IPS DF 6.9 (cell line): ENCODE results near the gene ZPBP.

ENCODE experiments used
- DNase-seq: peaks from one replicate; pipeline ENCODE4 v3.0.0-alpha.2; 2013; ENCODE audit warnings: low read depth, low spot score
- H3K27ac ChIP-seq: one replicate; pipeline ENCODE4 v1.5.1; 2013; ENCODE audit warnings: low read length, control low read depth
- H3K27me3 ChIP-seq: 2 replicates; pipeline ENCODE4 v1.6.1; 2013; ENCODE audit warnings: mild to moderate bottlenecking, low read length; ENCODE audit not compliant: control insufficient read depth, insufficient read depth
- H3K36me3 ChIP-seq: 2 replicates; pipeline ENCODE4 v1.6.1; 2013; ENCODE audit warnings: low read length; ENCODE audit not compliant: control insufficient read depth, insufficient read depth
- H3K4me1 ChIP-seq: 2 replicates; pipeline ENCODE4 v1.6.1; 2013; ENCODE audit warnings: low read length; ENCODE audit not compliant: control insufficient read depth, insufficient read depth
- H3K4me3 ChIP-seq: 2 replicates; pipeline ENCODE4 v1.5.1; 2013; ENCODE audit warnings: mild to moderate bottlenecking, low read length
- H3K9me3 ChIP-seq: 2 replicates; pipeline ENCODE4 v1.6.1; 2013; ENCODE audit warnings: low read length, inconsistent platforms; ENCODE audit not compliant: control insufficient read depth, insufficient read depth
- WGBS: extraction: QIAGEN DNeasy Blood & Tissue Kit; methylation state at CpG from one replicate; pipeline ENCODE4 v1.1.7; 2013; ENCODE audit warnings: mixed read lengths, missing lambda C conversion rate; ENCODE audit not compliant: insufficient read length, insufficient coverage; 5-methylcytosine and 5-hydroxymethylcytosine counted together

Gene ZPBP, protein sequence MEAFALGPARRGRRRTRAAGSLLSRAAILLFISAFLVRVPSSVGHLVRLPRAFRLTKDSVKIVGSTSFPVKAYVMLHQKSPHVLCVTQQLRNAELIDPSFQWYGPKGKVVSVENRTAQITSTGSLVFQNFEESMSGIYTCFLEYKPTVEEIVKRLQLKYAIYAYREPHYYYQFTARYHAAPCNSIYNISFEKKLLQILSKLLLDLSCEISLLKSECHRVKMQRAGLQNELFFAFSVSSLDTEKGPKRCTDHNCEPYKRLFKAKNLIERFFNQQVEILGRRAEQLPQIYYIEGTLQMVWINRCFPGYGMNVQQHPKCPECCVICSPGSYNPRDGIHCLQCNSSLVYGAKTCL

GRCh38 chr7:50092579-50093491 lies at the start of gene ZPBP:
Gene ZPBP, minus strand, starts transcription at chr7:50093246. Its CDS starts 52 bp downstream, at chr7:50093194.
- WGBS: no CpG with 5 or more reads among the region's 53 CpGs
- no peak within 1 kb of the TSS for H3K4me3 ChIP-seq

DNA sequence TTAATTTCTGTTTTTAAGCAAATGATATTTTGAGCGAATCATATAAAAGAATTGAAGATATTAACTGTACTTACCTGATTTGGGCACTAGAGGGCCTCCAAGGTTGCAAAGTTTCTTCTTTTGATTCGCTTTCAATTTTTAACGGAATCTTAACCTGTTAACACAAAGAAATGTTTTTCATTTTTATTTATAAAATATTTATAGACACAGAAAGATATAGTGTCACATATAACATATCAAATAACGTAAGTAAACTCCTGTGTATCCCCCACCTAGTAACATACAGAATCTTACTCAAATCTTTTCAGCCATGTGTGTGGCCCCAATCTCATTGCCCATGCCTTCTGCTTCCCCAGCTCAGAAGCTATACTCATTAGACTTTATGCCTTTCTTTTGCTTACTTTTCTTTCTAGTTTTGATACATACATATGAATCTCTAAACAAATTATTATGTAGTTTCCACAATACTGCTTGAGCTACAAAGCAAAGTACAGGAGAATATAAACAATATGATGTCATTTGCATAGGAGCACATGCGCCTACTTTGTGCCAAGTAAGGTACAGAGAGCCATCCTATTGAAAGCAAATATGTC lies 49.5 kb upstream of the ZPBP start:
- H3K4me1 ChIP-seq: no peaks in the 10 kb centered on the region

More at GRCh38 chr7:50092579-50093491, at the start of gene ZPBP:
- no peak within 1 kb of the TSS for H3K27ac ChIP-seq
- peaks cover 2% of the 10 kb centered on the region; the same call in 1 of the 2 replicates for H3K4me1 ChIP-seq
- no peaks in the 10 kb centered on the region for H3K9me3 ChIP-seq
- no peak for DNase-seq
- no peaks in the 10 kb centered on the region for H3K27me3 ChIP-seq
- no peaks in the 10 kb centered on the region for H3K36me3 ChIP-seq

DNA sequence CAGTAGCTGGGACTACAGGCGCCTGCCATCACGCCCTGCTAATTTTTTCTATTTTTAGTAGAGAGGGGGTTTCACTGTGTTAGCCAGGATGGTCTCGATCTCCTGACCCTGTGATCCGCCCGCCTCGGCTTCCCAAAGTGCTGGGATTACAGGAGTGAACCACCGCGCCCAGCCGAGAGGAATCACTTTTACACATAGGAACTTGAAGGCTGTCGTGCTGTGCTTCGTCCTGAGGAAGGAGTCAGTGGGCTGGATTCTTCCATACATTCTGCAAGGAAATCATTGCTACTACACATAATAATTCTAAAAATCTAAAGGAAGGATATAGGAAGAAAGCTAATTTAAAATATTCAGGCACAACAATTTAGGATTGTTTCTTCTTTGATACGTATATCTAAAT lies 48.8 kb upstream of the ZPBP start:
- no peaks in the 10 kb centered on the region for H3K36me3 ChIP-seq
- no peak for DNase-seq
- WGBS: no CpG with 5 or more reads among the region's 12 CpGs
- H3K4me1 ChIP-seq: no peaks in the 10 kb centered on the region
- no peak overlapping the region for H3K4me3 ChIP-seq
- H3K27ac ChIP-seq: no peak overlapping the region
- no peaks in the 10 kb centered on the region for H3K27me3 ChIP-seq
- no peaks in the 10 kb centered on the region for H3K9me3 ChIP-seq

More for the DNA sequence above, 49.5 kb upstream of the ZPBP start:
- Histone ChIP-seq H3K36me3 (no peaks in the 10 kb centered on the region), H3K9me3 (no peaks in the 10 kb centered on the region), H3K4me3 (no peak overlapping the region), H3K27me3 (no peaks in the 10 kb centered on the region), H3K27ac (no peak overlapping the region)
- no CpG with 5 or more reads among the region's 5 CpGs for WGBS
- no peak for DNase-seq

- WGBS: no CpG with 5 or more reads among the region's 5 CpGs
- Histone ChIP-seq H3K27ac (no peak overlapping the region), H3K4me1 (no peaks in the 10 kb centered on the region)
Measured at GRCh38 chr7:50141131-50141530, 48.1 kb upstream of the ZPBP start.

GRCh38 chr7:50140688-50141087 lies 47.6 kb upstream of the ZPBP start:
- H3K4me1 ChIP-seq: no peaks in the 10 kb centered on the region
- no peaks in the 10 kb centered on the region for H3K9me3 ChIP-seq
- no peak overlapping the region for H3K27ac ChIP-seq
- no peaks in the 10 kb centered on the region for H3K36me3 ChIP-seq
- DNase-seq: no peak
- no peak overlapping the region for H3K4me3 ChIP-seq
- no peaks in the 10 kb centered on the region for H3K27me3 ChIP-seq
- no CpG with 5 or more reads among the region's 5 CpGs for WGBS

More at GRCh38 chr7:50141131-50141530, 48.1 kb upstream of the ZPBP start:
- DNase-seq: no peak
- no peaks in the 10 kb centered on the region for H3K36me3 ChIP-seq
- H3K27me3 ChIP-seq: no peaks in the 10 kb centered on the region
- H3K9me3 ChIP-seq: no peaks in the 10 kb centered on the region
- no peak overlapping the region for H3K4me3 ChIP-seq

GRCh38 chr7:50138101-50138500 lies 45.1 kb upstream of the ZPBP start:
- Histone ChIP-seq H3K36me3 (no peaks in the 10 kb centered on the region), H3K27ac (no peak overlapping the region), H3K4me3 (no peak overlapping the region), H3K27me3 (no peaks in the 10 kb centered on the region), H3K4me1 (no peaks in the 10 kb centered on the region), H3K9me3 (no peaks in the 10 kb centered on the region)
- DNase-seq: no peak
- WGBS: no CpG with 5 or more reads among the region's 1 CpG

DNA sequence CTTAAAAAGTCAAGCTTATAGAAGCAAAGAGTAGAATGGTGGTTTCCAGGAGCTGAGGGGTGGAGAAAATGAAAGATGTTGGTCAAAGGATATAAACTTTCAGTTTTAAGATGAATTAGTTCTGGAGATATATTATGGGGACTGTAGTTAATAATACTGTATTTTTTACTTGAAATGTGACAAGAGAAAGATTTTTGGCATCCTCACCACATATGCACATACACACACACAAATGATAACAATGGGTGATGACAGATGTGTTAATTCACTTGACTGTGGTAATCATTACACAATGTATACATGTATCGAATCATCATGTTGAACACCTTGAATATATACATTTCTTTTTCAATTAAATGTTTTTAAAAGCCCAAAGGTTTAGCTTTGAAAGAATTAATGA lies 32.7 kb upstream of the ZPBP start:
- no CpG with 5 or more reads among the region's 1 CpG for WGBS
- no peak overlapping the region for H3K4me3 ChIP-seq
- H3K9me3 ChIP-seq: no peaks in the 10 kb centered on the region
- no peak overlapping the region for H3K27ac ChIP-seq
- no peaks in the 10 kb centered on the region for H3K27me3 ChIP-seq
- no peaks in the 10 kb centered on the region for H3K4me1 ChIP-seq
- H3K36me3 ChIP-seq: no peaks in the 10 kb centered on the region
- DNase-seq: no peak

GRCh38 chr7:50121286-50121685 lies 28.2 kb upstream of the ZPBP start:
- Histone ChIP-seq H3K9me3 (no peaks in the 10 kb centered on the region), H3K4me3 (no peak overlapping the region), H3K27ac (no peak overlapping the region), H3K36me3 (no peaks in the 10 kb centered on the region), H3K27me3 (no peaks in the 10 kb centered on the region), H3K4me1 (no peaks in the 10 kb centered on the region)
- DNase-seq: no peak
- no CpG with 5 or more reads among the region's 3 CpGs for WGBS

DNA sequence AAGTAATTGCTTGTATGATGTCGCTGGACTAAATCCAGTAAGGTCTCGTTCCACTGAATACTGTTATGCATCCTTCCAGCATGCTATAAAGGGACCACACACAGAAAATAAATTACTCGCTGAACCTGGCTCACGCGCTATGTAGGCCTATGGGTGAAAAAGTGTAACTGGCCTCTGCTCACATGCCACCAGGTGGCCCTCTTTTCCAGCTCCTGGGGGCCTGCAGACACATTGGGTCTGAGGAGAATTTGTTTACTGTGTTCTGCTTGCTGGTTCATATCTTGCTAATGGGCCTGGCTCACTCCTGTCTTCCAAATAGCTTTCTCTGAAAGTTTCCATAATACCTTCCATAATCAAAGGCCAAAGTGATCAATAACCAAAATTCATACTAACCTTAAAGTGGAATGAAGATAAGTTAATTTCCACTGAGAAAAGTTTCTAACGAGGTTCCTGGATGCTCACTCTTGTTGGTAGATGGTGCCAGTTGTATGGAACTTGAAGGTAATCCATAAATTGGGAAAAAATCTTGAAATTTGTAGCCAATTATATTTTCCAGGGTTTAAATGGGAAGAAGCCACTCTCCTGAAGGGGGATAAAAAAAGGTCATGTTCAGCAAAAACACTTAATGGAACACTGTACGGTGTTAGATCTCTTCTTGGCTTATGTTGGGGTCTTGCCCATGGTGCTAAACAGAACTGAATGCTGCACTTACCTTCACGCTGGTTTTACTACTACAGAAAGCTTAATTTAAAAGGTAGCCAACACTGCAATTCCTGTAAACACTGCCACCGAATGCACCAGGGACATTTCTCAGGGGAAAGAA lies 27.0 kb upstream of the ZPBP start:
- no peaks in the 10 kb centered on the region for H3K27me3 ChIP-seq
- DNase-seq: peak; percentile 13
- no peak overlapping the region for H3K27ac ChIP-seq
- no peaks in the 10 kb centered on the region for H3K4me1 ChIP-seq
- H3K36me3 ChIP-seq: no peaks in the 10 kb centered on the region
- H3K9me3 ChIP-seq: no peaks in the 10 kb centered on the region
- no peak overlapping the region for H3K4me3 ChIP-seq
- WGBS: no CpG with 5 or more reads among the region's 9 CpGs

DNA sequence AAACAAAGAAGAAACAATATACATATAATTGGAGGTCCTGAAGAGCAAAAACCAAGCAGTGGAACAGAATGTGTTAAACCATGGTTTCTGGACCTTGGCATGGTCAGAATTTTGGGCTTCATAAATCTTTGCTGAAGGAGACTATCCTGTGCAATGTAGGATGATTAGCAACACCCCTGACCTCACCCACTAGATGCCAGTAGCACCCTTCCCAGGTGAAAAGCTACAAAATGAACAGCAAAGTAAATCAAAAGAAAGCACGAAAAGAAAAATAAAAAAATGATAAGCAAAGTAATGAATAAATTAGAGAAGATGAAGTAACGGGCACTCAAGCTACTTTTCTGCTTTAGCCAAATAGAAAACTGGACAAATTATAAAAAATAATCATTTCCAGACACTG lies 19.2 kb upstream of the ZPBP start:
- no peaks in the 10 kb centered on the region for H3K27me3 ChIP-seq
- H3K27ac ChIP-seq: no peak overlapping the region
- no peaks in the 10 kb centered on the region for H3K36me3 ChIP-seq
- no peak overlapping the region for H3K4me3 ChIP-seq
- H3K4me1 ChIP-seq: no peaks in the 10 kb centered on the region
- DNase-seq: no peak
- WGBS: no CpG with 5 or more reads among the region's 2 CpGs
- H3K9me3 ChIP-seq: peaks cover 1% of the 10 kb centered on the region; the same call in 1 of the 2 replicates
